HFFc6 (cell line): ENCODE data around the gene OSTN. TPM values are rescaled to one million over a fixed set of nuclear protein-coding genes. Genes with fewer than 3 reads are reported as not detected.

ENCODE experiments used
- DNase-seq: peaks from one replicate; pipeline ENCODE4 v3.0.0-alpha.2; 2018
- H3K27ac Mint-ChIP-seq: 2 replicates; pipeline ENCODE4 v1.8.0; 2020; ENCODE audit warnings: mild to moderate bottlenecking, mixed read lengths
- H3K27me3 Mint-ChIP-seq: 2 replicates; pipeline ENCODE4 v1.8.0; 2021; ENCODE audit warnings: mild to moderate bottlenecking, moderate library complexity, mixed read lengths; ENCODE audit not compliant: insufficient read depth
- H3K36me3 Mint-ChIP-seq: 2 replicates; pipeline ENCODE4 v1.8.0; 2021; ENCODE audit warnings: low read depth, mixed read lengths
- H3K4me1 Mint-ChIP-seq: 2 replicates; pipeline ENCODE4 v1.8.0; 2020; ENCODE audit warnings: low read depth, mixed read lengths
- H3K4me3 Mint-ChIP-seq: 2 replicates; pipeline ENCODE4 v1.8.0; 2020; ENCODE audit warnings: mild to moderate bottlenecking, moderate library complexity, mixed read lengths
- H3K9me3 Mint-ChIP-seq: 2 replicates; pipeline ENCODE4 v1.8.0; 2020; ENCODE audit warnings: mild to moderate bottlenecking, mixed read lengths
- CTCF ChIP-seq: fragments of 200-600 bp; sonication (generic); IDR thresholded peaks from 2 replicates; pipeline ENCODE4 v1.5.0; 2021; ENCODE audit warnings: antibody characterized with exemption, mild to moderate bottlenecking
- total RNA-seq, 6 experiments: library from RNA; stranded (reverse); fragmentation: NEBNext Ultra II Directional; extraction: Animal tissue kit (Norgen Biotek cat#: 25700); gene quantifications; 2 replicates in 1 of 6; 3 replicates in 5 of 6; pipeline ENCODE4 v1.2.3, GENCODE V29; 2021

OSTN gene
- total RNA-seq, 6 experiments from 2014 or later, result 0.24 to 0.71 (median 0.34) TPM; not detected in 2

- no peak overlapping the region for H3K4me3 Mint-ChIP-seq
- peaks cover 6% of the 10 kb centered on the region for H3K9me3 Mint-ChIP-seq
- no peak overlapping the region for H3K27ac Mint-ChIP-seq
- H3K4me1 Mint-ChIP-seq, result no peaks in the 10 kb centered on the region
- no peak for TF ChIP-seq CTCF
- H3K27me3 Mint-ChIP-seq, result no peaks in the 10 kb centered on the region
- peaks cover 4% of the 10 kb centered on the region; the same call in 1 of the 2 replicates for H3K36me3 Mint-ChIP-seq
- no peak for DNase-seq
These were observed 114.3 kb downstream of the OSTN start for GRCh38 chr3:191313296-191313695.

GRCh38 chr3:191314109-191314728 is 115.2 kb downstream of the OSTN start:
- Mint-ChIP-seq H3K36me3 (peaks cover 4% of the 10 kb centered on the region; the same call in 1 of the 2 replicates), H3K27ac (no peak overlapping the region), H3K27me3 (no peaks in the 10 kb centered on the region), H3K4me3 (no peak overlapping the region), H3K9me3 (peaks cover 6% of the 10 kb centered on the region), H3K4me1 (no peaks in the 10 kb centered on the region)
- DNase-seq, result no peak
- no peak for TF ChIP-seq CTCF

Other genes with a start within 250 kb of the OSTN start
- gene CCDC50, start 130.2 kb downstream of the OSTN start, total RNA-seq, result 100 to 1,000 TPM in 5 of 6 experiments, 10 to 100 TPM in 1; 94.1 to 129 (median 121) TPM
- gene UTS2B, start 131.3 kb downstream of the OSTN start, total RNA-seq, result 1 to 10 TPM in 3 of 6 experiments, under 1 TPM in 3; 0.73 to 1.8 (median 1.0) TPM